ENCODE data around the gene GPR31. TPM values are rescaled to one million over a fixed set of nuclear protein-coding genes. Genes with fewer than 3 reads are reported as not detected.

Gene GPR31
- total RNA-seq, 1 experiment from 2014 or later: not detected

GRCh38 chr6:167106406-167106805, 51.4 kb downstream of the GPR31 start:
- Histone ChIP-seq H3K4me3 (ENCODE audit: low read depth, low read length) (no peak overlapping the region), H3K27me3 (replicated peaks; ENCODE audit: control insufficient read depth, insufficient read depth, low read length) (no peaks in the 10 kb centered on the region), H3K36me3 (ENCODE audit: control insufficient read depth, insufficient read depth, low read length) (no peaks in the 10 kb centered on the region), H3K9me3 (no peaks in the 10 kb centered on the region), H3K4me1 (no peaks in the 10 kb centered on the region)
- Mint-ChIP-seq H3K27ac (ENCODE audit: unreplicated experiment) (no peak overlapping the region), H3K4me1 (ENCODE audit: low read depth, unreplicated experiment) (no peaks in the 10 kb centered on the region), H3K27me3 (ENCODE audit: insufficient read depth, unreplicated experiment) (peaks cover under 1% of the 10 kb centered on the region), H3K9me3 (ENCODE audit: unreplicated experiment) (no peaks in the 10 kb centered on the region), H3K4me3 (ENCODE audit: unreplicated experiment) (no peak overlapping the region), H3K36me3 (ENCODE audit: insufficient read depth, unreplicated experiment) (no peaks in the 10 kb centered on the region)
- intact Hi-C loops (cut with micrococcal nuclease; ENCODE audit: unreplicated experiment): no loop called here
- no TSS peak for BruUV-seq (replicated peaks)
- ChIA-PET POLR2A (no interaction called here), CTCF (no interaction called here)
- DNase-seq: no peak
- TF ChIP-seq CTCF (IDR thresholded peaks at IDR 0.05; ENCODE audit: insufficient read depth in 1 of 2, low read depth in 1 of 2, low read length in 1 of 2, severe bottlenecking in 1 of 2, unreplicated experiment in 1 of 2): no peak

Other genes starting within 250 kb of the GPR31 start
- gene RNASET2, start 201.4 kb downstream of the GPR31 start, total RNA-seq (2022): 45.5 and 59.1 TPM in 2 replicates
- gene CEP43, start 158.6 kb downstream of the GPR31 start, total RNA-seq (2022): 36.3 and 37.0 TPM in 2 replicates
- not detected in 2 replicates for gene CCR6, start 34.9 kb downstream of the GPR31 start, total RNA-seq (2022)
- 32.3 and 36.1 TPM in 2 replicates for gene UNC93A, start 133.3 kb upstream of the GPR31 start, total RNA-seq (2022)
- gene TTLL2, start 167.1 kb upstream of the GPR31 start, total RNA-seq (2022): 0.12 TPM in 1 of 2 replicates, not detected in the other